Measurements from ENCODE around the gene UPF1.

UPF1 gene

DNA sequence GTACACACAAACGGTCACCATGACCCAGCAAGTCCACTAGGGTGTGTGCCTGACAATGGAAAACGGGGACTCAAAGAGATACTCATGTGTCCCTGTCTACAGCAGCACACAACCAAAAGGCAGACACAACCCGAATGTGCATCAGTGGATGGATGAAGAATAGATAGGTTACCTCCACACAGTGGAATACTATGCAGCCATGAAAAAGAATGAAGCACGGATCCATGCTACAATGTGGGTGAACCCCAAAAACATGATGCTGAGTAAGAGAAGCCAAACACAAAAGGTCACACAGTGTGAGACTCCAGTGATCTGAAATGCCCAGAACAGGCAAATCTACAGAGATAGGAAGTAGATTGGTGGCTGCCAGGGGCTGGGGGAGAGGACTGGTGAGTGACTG, 55.2 kb downstream of the UPF1 start:
- TF ChIP-seq TAF1 (IDR thresholded peaks at IDR 0.05; ENCODE audit: borderline replicate concordance, low read depth, low read length), result no peak
- no peak for TF ChIP-seq POLR2AphosphoS5 (IDR thresholded peaks at IDR 0.05; ENCODE audit: low read depth, low read length)
- TF ChIP-seq POLR2A (IDR thresholded peaks at IDR 0.05; ENCODE audit: low read depth, low read length), result no peak
- DNase-seq (ENCODE audit: insufficient read length), result no peak
- no peak for FAIRE-seq

DNA sequence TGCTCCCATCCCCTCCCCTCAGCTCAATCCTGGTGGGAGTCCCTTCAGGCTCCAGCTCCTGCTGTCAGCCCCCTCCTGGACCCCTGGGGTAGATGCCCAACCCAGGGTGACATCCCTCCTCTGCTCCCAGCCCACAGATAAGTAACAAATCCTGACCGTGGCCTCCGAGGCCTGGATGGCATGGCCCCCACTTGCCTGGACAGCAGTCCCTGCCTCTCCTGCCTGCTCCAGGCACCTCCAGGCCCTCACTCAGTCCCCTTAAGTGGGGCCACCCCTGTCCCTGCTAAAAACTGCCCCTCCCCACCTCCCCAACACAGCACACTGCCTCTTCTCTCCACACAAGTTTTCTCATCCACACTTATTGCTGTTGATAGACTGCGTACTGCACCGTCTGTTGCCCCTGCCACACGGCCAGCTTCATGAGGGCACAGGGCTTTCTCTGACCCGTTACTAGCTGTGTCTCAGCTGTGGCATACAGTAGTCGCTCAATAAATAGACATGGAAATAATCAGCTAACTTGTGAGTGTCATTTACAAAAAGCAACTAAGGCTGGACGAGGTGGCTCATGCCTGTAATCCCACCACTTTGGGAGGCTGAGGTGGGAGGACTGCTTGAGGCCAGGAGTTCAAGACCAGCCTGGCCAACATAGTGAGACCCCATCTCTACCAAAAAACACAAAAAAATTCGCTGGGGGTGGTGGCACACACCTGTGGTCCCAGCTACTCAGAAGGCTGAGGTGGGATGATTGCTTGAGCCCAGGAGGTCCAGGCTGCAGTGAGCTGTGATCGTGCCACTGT, 58.4 kb downstream of the UPF1 start:
- no peak for FAIRE-seq
- TF ChIP-seq POLR2A (IDR thresholded peaks at IDR 0.05; ENCODE audit: low read depth, low read length), result no peak
- no peak for TF ChIP-seq POLR2AphosphoS5 (IDR thresholded peaks at IDR 0.05; ENCODE audit: low read depth, low read length)
- TF ChIP-seq TAF1 (IDR thresholded peaks at IDR 0.05; ENCODE audit: borderline replicate concordance, low read depth, low read length), result no peak

GRCh38 chr19:18893587-18894253, 62.0 kb downstream of the UPF1 start:
- no peak for DNase-seq (ENCODE audit: insufficient read length)
- no peak for FAIRE-seq
- no peak for TF ChIP-seq TAF1 (IDR thresholded peaks at IDR 0.05; ENCODE audit: borderline replicate concordance, low read depth, low read length)
- no peak for TF ChIP-seq POLR2AphosphoS5 (IDR thresholded peaks at IDR 0.05; ENCODE audit: low read depth, low read length)
- TF ChIP-seq POLR2A (IDR thresholded peaks at IDR 0.05; ENCODE audit: low read depth, low read length), result no peak

More for the DNA sequence above, 58.4 kb downstream of the UPF1 start:
- no peak for DNase-seq (ENCODE audit: insufficient read length)

GRCh38 chr19:18894254-18895037, 62.7 kb downstream of the UPF1 start:
- TF ChIP-seq POLR2AphosphoS5 (IDR thresholded peaks at IDR 0.05; ENCODE audit: low read depth, low read length) (no peak), POLR2A (IDR thresholded peaks at IDR 0.05; ENCODE audit: low read depth, low read length) (no peak), TAF1 (IDR thresholded peaks at IDR 0.05; ENCODE audit: borderline replicate concordance, low read depth, low read length) (no peak)
- FAIRE-seq, result no peak
- DNase-seq (ENCODE audit: insufficient read length), result no peak

DNA sequence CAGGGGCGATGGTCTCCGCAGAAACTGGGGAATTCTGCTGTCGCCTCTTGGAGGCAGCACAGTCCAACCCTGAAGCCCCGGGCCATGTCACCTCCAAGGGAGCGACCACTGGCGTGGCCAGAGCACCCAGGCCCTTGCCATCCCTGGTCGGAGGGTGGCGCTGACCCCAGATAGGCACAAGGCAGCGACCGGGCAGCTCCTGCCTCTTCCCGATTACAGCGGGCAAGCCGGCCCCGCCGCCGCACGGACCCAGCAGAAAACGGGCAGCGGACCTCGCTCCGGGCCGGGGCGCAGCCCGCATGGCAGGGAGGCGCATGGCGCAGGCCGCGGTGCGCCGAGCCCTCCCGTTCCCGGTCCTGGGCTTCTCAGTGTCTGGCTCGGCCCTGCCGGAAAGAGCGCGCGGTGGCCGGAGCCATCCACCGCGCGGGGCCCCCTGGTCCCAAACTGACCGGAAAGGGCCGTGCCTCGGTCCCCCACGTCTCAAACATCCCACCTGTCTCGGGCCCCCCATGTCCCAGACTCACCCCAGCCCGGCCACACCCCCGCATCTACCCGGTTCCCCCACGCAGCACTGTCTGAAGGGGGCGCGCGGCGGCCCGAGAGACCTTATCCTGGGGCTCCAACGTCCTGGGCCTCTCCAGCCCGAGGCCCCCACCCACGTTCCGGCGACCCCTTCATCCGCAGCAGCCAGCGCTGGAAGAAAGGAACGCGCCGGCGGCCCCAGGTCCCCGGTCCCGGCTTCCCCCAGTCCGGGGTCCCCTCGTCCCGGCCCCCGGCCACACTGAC, 63.5 kb downstream of the UPF1 start:
- FAIRE-seq (no peak), DNase-seq (ENCODE audit: insufficient read length) (no peak)
- TF ChIP-seq POLR2A (IDR thresholded peaks at IDR 0.05; ENCODE audit: low read depth, low read length) (no peak), TAF1 (IDR thresholded peaks at IDR 0.05; ENCODE audit: borderline replicate concordance, low read depth, low read length) (no peak), POLR2AphosphoS5 (IDR thresholded peaks at IDR 0.05; ENCODE audit: low read depth, low read length) (no peak)

GRCh38 chr19:18895824-18896341, 64.1 kb downstream of the UPF1 start, which contains the start of gene CERS1:
Gene CERS1 (minus strand): TSS chr19:18896158. CDS start chr19:18896072, 86 bp downstream.
- FAIRE-seq, result no peak
- DNase-seq (ENCODE audit: insufficient read length), result no peak
- TF ChIP-seq POLR2A (IDR thresholded peaks at IDR 0.05; ENCODE audit: low read depth, low read length), result no peak
- TF ChIP-seq TAF1 (IDR thresholded peaks at IDR 0.05; ENCODE audit: borderline replicate concordance, low read depth, low read length), result no peak
- TF ChIP-seq POLR2AphosphoS5 (IDR thresholded peaks at IDR 0.05; ENCODE audit: low read depth, low read length), result no peak

GRCh38 chr19:18896421-18896841, 64.7 kb downstream of the UPF1 start:
- TF ChIP-seq TAF1 (IDR thresholded peaks at IDR 0.05; ENCODE audit: borderline replicate concordance, low read depth, low read length) (no peak), POLR2A (IDR thresholded peaks at IDR 0.05; ENCODE audit: low read depth, low read length) (no peak), POLR2AphosphoS5 (IDR thresholded peaks at IDR 0.05; ENCODE audit: low read depth, low read length) (no peak)
- FAIRE-seq, result no peak
- no peak for DNase-seq (ENCODE audit: insufficient read length)

- TF ChIP-seq POLR2AphosphoS5 (IDR thresholded peaks at IDR 0.05; ENCODE audit: low read depth, low read length), result no peak
- no peak for TF ChIP-seq TAF1 (IDR thresholded peaks at IDR 0.05; ENCODE audit: borderline replicate concordance, low read depth, low read length)
- TF ChIP-seq POLR2A (IDR thresholded peaks at IDR 0.05; ENCODE audit: low read depth, low read length), result no peak
- FAIRE-seq (no peak), DNase-seq (ENCODE audit: insufficient read length) (no peak)
Measured at GRCh38 chr19:18897094-18898029, 65.6 kb downstream of the UPF1 start.

- DNase-seq (ENCODE audit: insufficient read length) (no peak), FAIRE-seq (no peak)
- TF ChIP-seq POLR2AphosphoS5 (IDR thresholded peaks at IDR 0.05; ENCODE audit: low read depth, low read length), result no peak
- no peak for TF ChIP-seq POLR2A (IDR thresholded peaks at IDR 0.05; ENCODE audit: low read depth, low read length)
- TF ChIP-seq TAF1 (IDR thresholded peaks at IDR 0.05; ENCODE audit: borderline replicate concordance, low read depth, low read length), result no peak
Measured at GRCh38 chr19:18898081-18898606, 66.4 kb downstream of the UPF1 start.
